OCI-LY3 (cell line): ENCODE measurements around the gene TENM4.

Experiments
- H2AFZ ChIP-seq: fragments of 200-600, 300-600 bp; shearing (Covaris generic); 2 replicates; pipeline ENCODE4 v1.6.0; 2014; ENCODE audit warnings: antibody characterized with exemption, low read depth, low read length
- H3K27ac ChIP-seq: fragments of 200-600, 300-600 bp; sonication (generic); 2 replicates; pipeline ENCODE4 v1.5.1; 2014; ENCODE audit warnings: mild to moderate bottlenecking, low read length, moderate library complexity, mixed read lengths
- H3K27me3 ChIP-seq: fragments of 200-600, 300-600 bp; sonication (generic); 2 replicates; pipeline ENCODE4 v1.6.1; 2014; ENCODE audit warnings: low read depth, low read length, mixed read lengths
- H3K36me3 ChIP-seq: fragments of 200-600, 300-600 bp; sonication (generic); replicated peaks from 2 replicates; pipeline ENCODE3; 2014; ENCODE audit warnings: low read depth, low read length, mixed read lengths
- H3K4me1 ChIP-seq: fragments of 300-600, 200-600 bp; sonication (generic); 2 replicates; pipeline ENCODE4 v1.6.1; 2014; ENCODE audit warnings: low read length, mixed read lengths
- H3K4me2 ChIP-seq: fragments of 200-600, 300-600 bp; sonication (generic); 2 replicates; pipeline ENCODE4 v1.6.1; 2014; ENCODE audit warnings: low read length, mixed read lengths
- H3K4me3 ChIP-seq: fragments of 300-600, 200-600 bp; sonication (generic); 2 replicates; pipeline ENCODE4 v1.5.1; 2014; ENCODE audit warnings: antibody characterized with exemption, mild to moderate bottlenecking, low read length, moderate library complexity
- H3K79me2 ChIP-seq: fragments of 300-600, 200-600 bp; shearing (Covaris generic); 2 replicates; pipeline ENCODE4 v1.6.1; 2014; ENCODE audit warnings: mild to moderate bottlenecking, low read length, mixed read lengths
- H3K9ac ChIP-seq: fragments of 300-600, 200-600 bp; shearing (Covaris generic); 2 replicates; pipeline ENCODE4 v1.6.0; 2014; ENCODE audit warnings: mild to moderate bottlenecking, low read length, moderate library complexity
- H3K9me3 ChIP-seq: fragments of 200-600, 300-600 bp; shearing (Covaris generic); 2 replicates; pipeline ENCODE4 v1.6.1; 2014; ENCODE audit warnings: low read length, mixed read lengths; ENCODE audit not compliant: insufficient read depth
- H4K20me1 ChIP-seq: fragments of 200-600, 300-600 bp; sonication (generic); 2 replicates; pipeline ENCODE4 v1.6.1; 2016; ENCODE audit warnings: low read length, mixed read lengths; ENCODE audit not compliant: insufficient read depth
- EZH2phosphoT487 ChIP-seq: fragments of 200-600 bp; shearing (Covaris generic); IDR thresholded peaks from 2 replicates; pipeline ENCODE4 v1.6.1; 2018; ENCODE audit warnings: antibody characterized with exemption, mixed run types, low read depth
- TF ChIP-seq, protein P1 (sequence below): fragments of 200-600, 300-600 bp; sonication (generic); IDR thresholded peaks from 2 replicates; pipeline ENCODE4 v1.5.1; 2014; ENCODE audit warnings: antibody characterized with exemption, low read length, low read depth

Gene TENM4

DNA sequence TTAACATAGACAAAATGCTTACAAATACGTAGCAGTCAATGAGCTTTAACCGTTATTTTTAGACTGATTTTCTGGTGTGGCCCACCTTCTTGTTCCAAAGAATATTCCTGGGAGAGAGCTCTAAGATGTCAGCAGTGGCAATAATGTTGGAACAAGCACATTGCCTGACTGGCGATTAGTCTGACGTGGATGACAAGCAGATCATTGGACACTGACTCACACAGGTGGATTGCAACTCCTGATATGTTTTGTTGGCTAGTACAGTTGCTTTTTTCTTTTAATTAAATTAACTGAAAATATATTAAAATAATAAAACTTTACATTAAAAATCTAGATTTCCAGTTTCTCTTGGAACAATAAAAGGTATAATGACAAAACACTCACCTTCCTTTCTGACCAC lies 78.0 kb downstream of the TENM4 start:
- H3K4me3 ChIP-seq = no peak overlapping the region
- H3K9ac ChIP-seq = no peak overlapping the region
- H4K20me1 ChIP-seq = peaks cover 55% of the 10 kb centered on the region
- no peaks in the 10 kb centered on the region for H3K27me3 ChIP-seq
- no peak for TF ChIP-seq EZH2phosphoT487
- TF ChIP-seq, protein P1, sequence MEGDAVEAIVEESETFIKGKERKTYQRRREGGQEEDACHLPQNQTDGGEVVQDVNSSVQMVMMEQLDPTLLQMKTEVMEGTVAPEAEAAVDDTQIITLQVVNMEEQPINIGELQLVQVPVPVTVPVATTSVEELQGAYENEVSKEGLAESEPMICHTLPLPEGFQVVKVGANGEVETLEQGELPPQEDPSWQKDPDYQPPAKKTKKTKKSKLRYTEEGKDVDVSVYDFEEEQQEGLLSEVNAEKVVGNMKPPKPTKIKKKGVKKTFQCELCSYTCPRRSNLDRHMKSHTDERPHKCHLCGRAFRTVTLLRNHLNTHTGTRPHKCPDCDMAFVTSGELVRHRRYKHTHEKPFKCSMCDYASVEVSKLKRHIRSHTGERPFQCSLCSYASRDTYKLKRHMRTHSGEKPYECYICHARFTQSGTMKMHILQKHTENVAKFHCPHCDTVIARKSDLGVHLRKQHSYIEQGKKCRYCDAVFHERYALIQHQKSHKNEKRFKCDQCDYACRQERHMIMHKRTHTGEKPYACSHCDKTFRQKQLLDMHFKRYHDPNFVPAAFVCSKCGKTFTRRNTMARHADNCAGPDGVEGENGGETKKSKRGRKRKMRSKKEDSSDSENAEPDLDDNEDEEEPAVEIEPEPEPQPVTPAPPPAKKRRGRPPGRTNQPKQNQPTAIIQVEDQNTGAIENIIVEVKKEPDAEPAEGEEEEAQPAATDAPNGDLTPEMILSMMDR = no peak
- no peak overlapping the region for H3K27ac ChIP-seq
- H2AFZ ChIP-seq = no peak overlapping the region
- no peaks in the 10 kb centered on the region for H3K9me3 ChIP-seq
- no peak overlapping the region for H3K4me2 ChIP-seq
- peaks cover 7% of the 10 kb centered on the region for H3K4me1 ChIP-seq
- no peaks in the 10 kb centered on the region for H3K36me3 ChIP-seq
- H3K79me2 ChIP-seq = peaks cover 8% of the 10 kb centered on the region; the same call in 1 of the 2 replicates

DNA sequence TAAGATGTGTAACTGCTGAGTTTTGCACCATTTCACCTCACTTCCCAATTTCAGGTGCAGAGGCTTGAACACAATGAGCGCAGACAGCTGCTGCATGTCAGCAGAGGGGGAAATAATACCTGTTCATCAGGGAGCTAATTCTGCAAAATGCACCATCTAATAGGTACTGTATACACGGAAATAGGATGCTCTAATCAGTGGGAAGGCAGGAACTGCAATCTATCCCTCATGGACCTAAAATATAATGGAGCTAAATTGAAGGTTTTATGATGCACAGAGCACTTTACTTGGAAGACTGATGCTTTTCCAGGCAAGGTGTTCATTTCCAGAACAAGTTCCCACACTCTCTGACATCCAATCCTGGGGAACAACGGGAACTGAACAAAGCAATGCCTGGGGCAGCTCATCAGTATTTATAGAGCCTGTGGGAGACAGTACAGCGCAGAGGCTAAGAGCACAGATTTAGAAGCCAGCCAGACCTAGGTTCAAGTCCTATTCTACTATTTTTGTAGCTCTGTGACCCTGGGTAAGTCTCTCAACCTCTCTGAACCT lies 78.5 kb downstream of the TENM4 start:
- no peak overlapping the region for H3K4me3 ChIP-seq
- TF ChIP-seq, protein P1 = no peak
- no peak for TF ChIP-seq EZH2phosphoT487
- H3K4me2 ChIP-seq = no peak overlapping the region
- peaks cover 2% of the 10 kb centered on the region for H3K4me1 ChIP-seq
- no peaks in the 10 kb centered on the region for H3K36me3 ChIP-seq
- no peak overlapping the region for H2AFZ ChIP-seq
- peaks cover 53% of the 10 kb centered on the region for H4K20me1 ChIP-seq
- no peaks in the 10 kb centered on the region for H3K27me3 ChIP-seq
- no peak overlapping the region for H3K9ac ChIP-seq
- no peak overlapping the region for H3K27ac ChIP-seq
- H3K9me3 ChIP-seq = no peaks in the 10 kb centered on the region
- peaks cover 3% of the 10 kb centered on the region; the same call in 1 of the 2 replicates for H3K79me2 ChIP-seq

DNA sequence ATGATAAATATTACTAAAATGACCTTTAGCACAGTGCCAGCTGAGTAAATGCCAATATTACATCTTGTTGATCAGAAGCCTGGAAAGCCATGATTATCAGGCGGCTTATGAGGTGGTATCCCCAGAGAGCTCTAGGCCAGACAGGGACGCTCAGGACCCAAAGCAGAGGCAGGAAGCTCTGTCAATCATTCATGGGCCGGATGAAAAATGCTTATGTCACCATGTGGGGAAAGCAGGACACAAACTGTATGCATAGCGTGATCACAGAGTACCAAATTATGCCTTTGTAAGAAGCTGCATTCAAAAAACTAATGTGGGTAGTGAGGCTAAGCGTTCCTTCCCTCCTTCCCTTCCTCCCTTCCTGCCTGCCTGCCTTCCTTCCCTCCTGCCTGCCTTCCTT lies 82.6 kb downstream of the TENM4 start:
- no peaks in the 10 kb centered on the region for H3K27me3 ChIP-seq
- no peaks in the 10 kb centered on the region for H3K36me3 ChIP-seq
- no peaks in the 10 kb centered on the region for H3K9me3 ChIP-seq
- no peak overlapping the region for H3K27ac ChIP-seq
- TF ChIP-seq EZH2phosphoT487 = no peak
- TF ChIP-seq, protein P1 = no peak
- no peaks in the 10 kb centered on the region for H3K79me2 ChIP-seq
- no peak overlapping the region for H3K9ac ChIP-seq
- H4K20me1 ChIP-seq = peaks cover 54% of the 10 kb centered on the region; the same call in 1 of the 2 replicates
- no peak overlapping the region for H3K4me2 ChIP-seq
- H3K4me3 ChIP-seq = no peak overlapping the region
- H3K4me1 ChIP-seq = no peaks in the 10 kb centered on the region
- no peak overlapping the region for H2AFZ ChIP-seq

DNA sequence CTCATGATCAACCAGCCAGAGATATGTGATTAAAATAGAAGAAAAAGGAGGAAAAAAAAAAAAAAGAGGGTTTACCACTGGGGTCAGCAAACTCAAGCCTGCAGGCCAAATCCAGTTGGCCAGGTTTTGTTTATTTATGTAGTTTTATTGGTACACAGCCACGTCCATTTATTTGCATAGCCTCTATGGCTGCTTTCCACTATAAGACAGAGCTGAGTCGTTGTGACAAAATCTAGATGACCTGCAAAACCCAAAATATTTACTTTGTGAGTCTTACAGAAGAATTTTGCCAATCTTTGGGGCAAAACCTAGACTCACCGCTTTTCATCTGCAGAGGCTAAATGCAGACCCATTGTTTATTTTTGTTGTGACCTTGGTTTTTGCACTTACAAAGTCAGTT lies 87.1 kb downstream of the TENM4 start:
- H2AFZ ChIP-seq = no peak overlapping the region
- H3K9me3 ChIP-seq = no peaks in the 10 kb centered on the region
- H3K9ac ChIP-seq = no peak overlapping the region
- no peaks in the 10 kb centered on the region for H3K27me3 ChIP-seq
- H3K79me2 ChIP-seq = no peaks in the 10 kb centered on the region
- H4K20me1 ChIP-seq = peaks cover 48% of the 10 kb centered on the region
- no peaks in the 10 kb centered on the region for H3K36me3 ChIP-seq
- H3K4me2 ChIP-seq = no peak overlapping the region
- no peak overlapping the region for H3K4me3 ChIP-seq
- H3K27ac ChIP-seq = no peak overlapping the region
- TF ChIP-seq, protein P1 = no peak
- no peak for TF ChIP-seq EZH2phosphoT487
- peaks cover 6% of the 10 kb centered on the region for H3K4me1 ChIP-seq
